HCT116 (cell line): Measurements from ENCODE around the gene FGFRL1.
"Not testable (repeated sequence)": the region's sequence is repeated elsewhere in the genome, so short reads cannot be mapped to it uniquely, and the experiment has no call there.

ENCODE experiments used
- ATF3 ChIP-seq: IDR thresholded peaks from 2 replicates; pipeline ENCODE4 v1.6.1; 2012
- CEBPB ChIP-seq: IDR thresholded peaks from 2 replicates; pipeline ENCODE4 v1.6.1; 2012; ENCODE audit warnings: low read depth
- CTCF ChIP-seq, 3 experiments: fragments of 200-600 bp in 1 of 3; sonication (generic) in 1 of 3; IDR thresholded peaks in 2 of 3; conservative IDR thresholded peaks in 1 of 3; 2 replicates each; pipeline ENCODE4 v1.5.1; 2012 to 2017; ENCODE audit warnings: low read depth in 2 of 3, low read length in 2 of 3, antibody characterized with exemption in 1 of 3, borderline replicate concordance in 1 of 3, control low read depth in 1 of 3, mild to moderate bottlenecking in 1 of 3, mixed read lengths in 1 of 3, mixed run types in 1 of 3, moderate library complexity in 1 of 3; ENCODE audit not compliant: insufficient read depth in 1 of 3
- EZH2phosphoT487 ChIP-seq: fragments of 200-600 bp; IDR thresholded peaks from 2 replicates; pipeline ENCODE4 v1.6.1; 2018; ENCODE audit warnings: antibody characterized with exemption, borderline replicate concordance
- POLR2A ChIP-seq: IDR thresholded peaks from 2 replicates; pipeline ENCODE4 v1.7.0; 2011; ENCODE audit warnings: borderline replicate concordance; ENCODE audit not compliant: insufficient read depth, insufficient read length; ENCODE audit errors: extremely low read depth
- POLR2AphosphoS5 ChIP-seq: IDR thresholded peaks from 2 replicates; pipeline ENCODE4 v1.6.1; 2011; ENCODE audit warnings: mild to moderate bottlenecking, low read depth, low read length, moderate library complexity

GRCh38 chr4:999240-999863, 12.1 kb upstream of the FGFRL1 start:
- TF ChIP-seq POLR2A; CEBPB; CTCF (IDR thresholded peaks at IDR 0.05 in 2 of 3, conservative IDR thresholded peaks at IDR 0.05 in 1 of 3; ENCODE audit: borderline replicate concordance in 1 of 3, insufficient read depth in 1 of 3, low read depth in 2 of 3, low read length in 2 of 3); EZH2phosphoT487; ATF3; POLR2AphosphoS5: not testable (repeated sequence)
